Neural crest cell (in vitro differentiated cells): ENCODE data around the gene IMMT. TPM values are rescaled to one million over a fixed set of nuclear protein-coding genes. Genes with fewer than 3 reads are reported as not detected.
"Not testable (repeated sequence)": the region's sequence is repeated elsewhere in the genome, so short reads cannot be mapped to it uniquely, and the experiment has no call there.

ENCODE experiments used
- DNase-seq: peaks from one replicate; pipeline ENCODE4 v3.0.0; 2021; ENCODE audit warnings: low read depth, mixed read lengths, low spot score
- H3K27ac Mint-ChIP-seq: one replicate; pipeline ENCODE4 v1.8.0; 2021; ENCODE audit warnings: mild to moderate bottlenecking, mixed read lengths; ENCODE audit not compliant: unreplicated experiment
- H3K27me3 Mint-ChIP-seq: 2 replicates; pipeline ENCODE4 v1.8.0; 2021; ENCODE audit warnings: low read depth, mild to moderate bottlenecking, mixed read lengths
- H3K36me3 Mint-ChIP-seq: 2 replicates; pipeline ENCODE4 v1.8.0; 2021; ENCODE audit warnings: low read depth, mild to moderate bottlenecking, mixed read lengths
- H3K4me1 Mint-ChIP-seq: 2 replicates; pipeline ENCODE4 v1.8.0; 2021; ENCODE audit warnings: mixed read lengths
- H3K4me3 Mint-ChIP-seq: one replicate; pipeline ENCODE4 v1.8.0; 2021; ENCODE audit warnings: mild to moderate bottlenecking, mixed read lengths
- H3K9me3 Mint-ChIP-seq: 2 replicates; pipeline ENCODE4 v1.8.0; 2021; ENCODE audit warnings: mixed read lengths
- CTCF ChIP-seq: fragments of 200-600 bp; sonication (generic); conservative IDR thresholded peaks from 2 replicates; pipeline ENCODE4 v1.5.0; 2021; ENCODE audit warnings: antibody characterized with exemption, mild to moderate bottlenecking
- total RNA-seq: library from RNA; stranded (reverse); gene quantifications from 2 replicates; pipeline ENCODE4 v1.2.1, GENCODE V29; 2021

Gene IMMT
- total RNA-seq, 1 donor from 2014 or later, result 120 TPM

- Mint-ChIP-seq H3K4me1 (peaks cover 30% of the 10 kb centered on the region), H3K27ac (no peak overlapping the region), H3K36me3 (peaks cover under 1% of the 10 kb centered on the region), H3K27me3 (no peaks in the 10 kb centered on the region), H3K9me3 (no peaks in the 10 kb centered on the region), H3K4me3 (no peak overlapping the region)
- no peak for DNase-seq
- no peak for TF ChIP-seq CTCF
Measured at GRCh38 chr2:86203614-86204013, 8.4 kb upstream of the IMMT start.

GRCh38 chr2:86202702-86203101 lies 7.4 kb upstream of the IMMT start:
- DNase-seq, result no peak
- no peak for TF ChIP-seq CTCF
- Mint-ChIP-seq H3K27me3 (no peaks in the 10 kb centered on the region), H3K9me3 (no peaks in the 10 kb centered on the region), H3K4me1 (peaks cover 30% of the 10 kb centered on the region), H3K4me3 (peak overlapping the region; percentile 78), H3K36me3 (no peaks in the 10 kb centered on the region), H3K27ac (peak overlapping the region; percentile 53)

GRCh38 chr2:86202336-86202692 lies 7.1 kb upstream of the IMMT start:
- H3K36me3 Mint-ChIP-seq, result no peaks in the 10 kb centered on the region
- peak overlapping the region; percentile 78 for H3K4me3 Mint-ChIP-seq
- H3K27ac Mint-ChIP-seq, result peak overlapping the region; percentile 53

GRCh38 chr2:86201671-86202335 lies 6.5 kb upstream of the IMMT start:
- Mint-ChIP-seq H3K27ac (peak overlapping the region; percentile 10), H3K9me3 (no peaks in the 10 kb centered on the region), H3K27me3 (no peaks in the 10 kb centered on the region), H3K4me1 (peaks cover 33% of the 10 kb centered on the region), H3K4me3 (peak overlapping the region; percentile 78), H3K36me3 (no peaks in the 10 kb centered on the region)
- DNase-seq, result no peak
- peak; percentile 20 for TF ChIP-seq CTCF

More at GRCh38 chr2:86202336-86202692, 7.1 kb upstream of the IMMT start:
- DNase-seq, result no peak
- TF ChIP-seq CTCF, result no peak
- Mint-ChIP-seq H3K9me3 (no peaks in the 10 kb centered on the region), H3K4me1 (peaks cover 30% of the 10 kb centered on the region), H3K27me3 (no peaks in the 10 kb centered on the region)

DNA sequence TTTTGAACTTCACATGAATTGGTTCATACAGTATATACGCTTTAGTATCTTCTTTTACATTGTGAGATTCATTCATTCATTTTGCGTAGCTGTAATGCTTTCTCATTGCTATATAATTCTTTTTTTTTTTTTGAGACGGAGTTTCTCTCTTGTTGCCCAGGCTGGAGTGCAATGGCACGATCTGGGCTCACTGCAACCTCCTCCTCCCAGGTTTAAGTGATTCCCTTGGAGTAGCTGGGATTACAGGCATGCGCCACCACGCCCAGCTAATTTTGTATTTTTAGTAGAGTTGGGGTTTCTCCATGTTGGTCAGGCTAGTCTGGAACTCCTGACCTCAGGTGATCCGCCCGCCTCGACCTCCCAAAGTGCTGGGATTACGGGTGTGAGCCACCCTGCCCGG lies 5.3 kb upstream of the IMMT start:
- DNase-seq, H3K27me3 Mint-ChIP-seq, H3K27ac Mint-ChIP-seq, H3K9me3 Mint-ChIP-seq, H3K36me3 Mint-ChIP-seq: not testable (repeated sequence)
- Mint-ChIP-seq H3K4me1 (peaks cover 41% of the 10 kb centered on the region), H3K4me3 (peak overlapping the region; percentile 95)

- DNase-seq, result no peak
- Mint-ChIP-seq H3K9me3 (no peaks in the 10 kb centered on the region), H3K4me1 (peaks cover 45% of the 10 kb centered on the region), H3K27ac (no peak overlapping the region), H3K36me3 (peaks cover 3% of the 10 kb centered on the region), H3K4me3 (peak overlapping the region; percentile 95), H3K27me3 (no peaks in the 10 kb centered on the region)
- TF ChIP-seq CTCF, result no peak
Measured at GRCh38 chr2:86199834-86200177, 4.5 kb upstream of the IMMT start.
